Lung microvascular endothelial cell (primary cell): ENCODE data around the gene TNIP1. TPM values are rescaled to one million over a fixed set of nuclear protein-coding genes. Genes with fewer than 3 reads are reported as not detected.

ENCODE experiments used
- DNase-seq, 2 donors: peaks; one replicate each; pipeline versions ENCODE4 v3.0.0 to v3.0.0-alpha.2; 2010; ENCODE audit warnings: low read depth in 2 of 2
- total RNA-seq: library from RNA; depleted of rRNA; stranded (reverse); fragments of >200 nt; gene quantifications from 2 replicates; pipeline ENCODE4 v1.2.1, GENCODE V29; 2014

TNIP1 gene, protein sequence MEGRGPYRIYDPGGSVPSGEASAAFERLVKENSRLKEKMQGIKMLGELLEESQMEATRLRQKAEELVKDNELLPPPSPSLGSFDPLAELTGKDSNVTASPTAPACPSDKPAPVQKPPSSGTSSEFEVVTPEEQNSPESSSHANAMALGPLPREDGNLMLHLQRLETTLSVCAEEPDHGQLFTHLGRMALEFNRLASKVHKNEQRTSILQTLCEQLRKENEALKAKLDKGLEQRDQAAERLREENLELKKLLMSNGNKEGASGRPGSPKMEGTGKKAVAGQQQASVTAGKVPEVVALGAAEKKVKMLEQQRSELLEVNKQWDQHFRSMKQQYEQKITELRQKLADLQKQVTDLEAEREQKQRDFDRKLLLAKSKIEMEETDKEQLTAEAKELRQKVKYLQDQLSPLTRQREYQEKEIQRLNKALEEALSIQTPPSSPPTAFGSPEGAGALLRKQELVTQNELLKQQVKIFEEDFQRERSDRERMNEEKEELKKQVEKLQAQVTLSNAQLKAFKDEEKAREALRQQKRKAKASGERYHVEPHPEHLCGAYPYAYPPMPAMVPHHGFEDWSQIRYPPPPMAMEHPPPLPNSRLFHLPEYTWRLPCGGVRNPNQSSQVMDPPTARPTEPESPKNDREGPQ
- 60.8 and 77.6 TPM in 2 replicates for total RNA-seq

DNA sequence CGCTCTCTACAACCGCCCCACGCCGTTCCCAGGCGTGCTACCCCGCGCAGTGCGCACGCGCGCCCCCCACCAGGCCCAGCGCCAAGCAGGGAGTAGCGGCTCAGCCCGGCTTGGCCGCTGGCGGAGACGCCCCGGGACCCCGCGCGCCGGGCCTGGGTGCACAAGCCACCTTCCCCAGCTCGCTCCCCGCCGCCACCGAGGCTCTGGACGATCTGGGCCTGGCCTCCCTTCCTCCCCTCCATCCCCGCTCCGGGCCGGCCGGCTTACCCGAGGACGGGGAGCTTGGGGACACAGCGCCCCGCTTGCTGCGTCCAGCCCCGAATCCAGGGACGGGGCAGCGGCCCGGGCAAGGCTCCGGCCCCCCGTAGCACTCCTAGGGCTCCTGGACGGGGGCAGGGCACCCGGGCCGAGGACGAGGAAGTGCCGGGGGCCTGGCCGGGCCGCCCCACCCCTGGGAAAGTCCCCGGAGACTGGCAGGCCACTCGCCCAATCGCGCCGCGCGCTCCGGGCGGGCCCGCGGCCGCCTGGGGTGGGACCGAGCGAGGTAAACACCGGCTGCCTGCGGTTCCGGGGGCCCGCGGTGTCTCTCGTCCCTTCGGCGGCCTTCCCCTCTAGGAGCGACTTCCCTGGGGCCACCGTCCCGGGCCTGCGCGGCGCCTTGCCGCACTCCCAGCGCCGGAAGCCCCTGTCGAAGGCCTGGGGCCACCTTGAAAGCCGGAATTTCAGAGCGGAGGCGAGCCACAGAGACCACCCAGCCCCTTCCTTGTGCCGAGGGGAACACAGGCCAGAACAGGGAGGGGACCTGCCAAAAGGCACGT lies at the start of gene TNIP1:
TSS of gene TNIP1 (minus strand) at position 422 of the 818 bp plus-strand sequence. CDS start 15,939 bp downstream, outside the sequence.
- DNase-seq = peak; percentile 95 to 96

DNA sequence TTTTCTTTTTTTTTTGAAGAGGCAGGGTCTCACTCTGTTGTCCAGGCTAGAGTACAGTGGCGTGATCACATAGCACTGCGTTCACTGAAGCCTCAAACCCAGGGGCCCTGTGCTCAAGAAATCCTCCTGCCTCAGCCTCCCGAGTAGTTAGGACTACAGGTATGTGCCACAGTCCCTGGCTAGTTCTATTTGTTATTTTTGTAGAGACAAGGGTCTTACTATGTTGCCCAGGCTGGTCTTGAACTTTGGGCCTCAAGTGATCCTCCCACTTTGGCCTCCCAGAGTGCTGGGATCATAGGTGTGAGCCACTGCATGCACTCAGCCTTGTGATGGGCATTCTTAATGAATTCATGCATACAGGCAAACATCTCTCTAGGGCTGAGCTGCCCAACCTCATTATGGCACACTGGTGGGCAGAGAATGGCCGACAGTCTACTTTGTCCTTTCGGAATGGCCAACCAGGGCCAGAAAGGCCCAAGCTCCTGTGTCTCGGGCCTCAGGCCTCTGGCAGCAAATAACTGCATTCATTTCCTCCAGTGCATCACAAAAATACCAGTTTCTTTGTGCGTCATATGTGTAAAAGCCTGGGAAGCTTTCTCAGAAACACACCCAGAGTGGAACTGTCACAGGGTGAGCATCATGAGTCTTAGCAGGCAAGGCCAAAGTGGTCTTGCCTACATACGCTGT lies 49.5 kb upstream of the TNIP1 start:
- DNase-seq = no peak

DNA sequence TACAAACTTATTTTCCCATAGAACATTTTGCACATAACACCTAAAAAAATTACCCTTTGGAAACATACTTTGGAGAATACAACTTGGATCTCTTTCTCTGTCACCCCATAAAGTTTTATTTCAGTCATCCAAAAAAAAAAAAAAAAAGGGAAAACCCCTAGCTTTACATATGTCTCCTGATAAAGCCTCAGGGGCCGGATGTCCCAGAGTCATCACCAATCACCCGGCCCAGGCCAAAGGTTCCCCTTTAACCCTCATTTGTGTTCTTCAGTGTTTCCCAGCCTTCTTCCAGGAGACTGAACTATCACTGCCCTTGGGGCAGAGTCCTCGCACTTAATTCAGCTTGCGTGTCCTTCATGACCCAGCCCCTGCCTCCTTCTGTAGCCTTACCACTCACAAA lies 48.0 kb upstream of the TNIP1 start:
- no peak for DNase-seq

DNA sequence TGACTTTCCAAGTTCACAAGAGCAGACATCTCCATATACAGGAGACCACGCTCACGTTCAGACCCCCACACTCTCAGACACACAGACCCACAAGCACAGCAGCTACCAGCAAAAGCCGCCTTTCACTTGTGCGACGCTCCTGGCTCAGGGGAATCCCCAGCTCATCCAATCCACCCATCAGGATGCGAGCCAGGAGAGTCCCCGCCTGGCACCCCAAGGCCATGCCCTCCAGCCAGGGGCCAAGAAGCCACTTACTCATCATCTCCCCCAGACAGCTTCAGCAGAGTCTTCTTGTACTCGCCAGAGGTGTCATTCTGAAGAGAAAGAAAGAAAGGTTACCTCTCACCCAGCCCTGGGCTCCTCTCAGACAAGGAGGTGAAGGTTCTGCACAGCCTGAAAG lies 47.1 kb upstream of the TNIP1 start:
- DNase-seq = no peak

DNA sequence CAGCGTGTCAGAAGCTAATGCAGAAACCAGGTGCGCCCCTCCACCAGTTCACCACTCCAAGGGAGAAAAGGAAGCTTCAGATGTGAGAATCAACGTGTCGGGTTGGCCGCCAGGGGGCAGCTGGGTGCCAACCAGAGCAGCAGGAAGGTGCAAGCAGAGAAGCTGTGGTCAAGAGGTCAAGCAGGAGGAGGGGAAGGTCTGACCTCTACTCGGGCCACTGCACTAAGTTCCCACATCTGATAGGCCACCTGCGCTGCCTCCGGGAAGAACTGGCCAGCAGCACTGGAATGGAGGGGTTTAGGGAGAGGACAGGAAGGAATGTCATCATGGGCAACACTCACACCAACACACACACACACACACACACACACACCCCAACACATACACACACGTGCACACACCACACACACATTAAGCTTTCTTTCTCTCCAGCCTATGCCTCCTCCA lies 45.4 kb upstream of the TNIP1 start:
- peak; percentile 67 to 73 for DNase-seq

DNA sequence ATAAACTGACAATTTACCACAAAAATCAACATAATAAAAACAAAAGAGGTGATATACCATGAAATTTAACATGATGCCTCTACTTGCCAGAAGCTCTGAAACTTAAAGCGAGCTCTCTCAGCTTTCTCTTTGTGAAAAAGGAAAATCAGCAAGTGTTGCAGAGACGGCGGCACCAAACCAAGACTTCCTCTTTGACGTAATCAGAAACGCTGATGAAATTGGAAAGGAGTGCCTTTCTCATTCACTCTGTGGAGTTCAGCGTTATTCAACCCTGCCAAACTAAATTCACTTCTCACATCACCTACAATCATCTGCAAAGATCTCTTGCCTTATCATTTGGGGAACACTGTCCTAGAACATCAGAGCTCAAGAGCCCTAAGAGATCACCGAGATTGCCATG lies 44.6 kb upstream of the TNIP1 start:
- no peak for DNase-seq

DNA sequence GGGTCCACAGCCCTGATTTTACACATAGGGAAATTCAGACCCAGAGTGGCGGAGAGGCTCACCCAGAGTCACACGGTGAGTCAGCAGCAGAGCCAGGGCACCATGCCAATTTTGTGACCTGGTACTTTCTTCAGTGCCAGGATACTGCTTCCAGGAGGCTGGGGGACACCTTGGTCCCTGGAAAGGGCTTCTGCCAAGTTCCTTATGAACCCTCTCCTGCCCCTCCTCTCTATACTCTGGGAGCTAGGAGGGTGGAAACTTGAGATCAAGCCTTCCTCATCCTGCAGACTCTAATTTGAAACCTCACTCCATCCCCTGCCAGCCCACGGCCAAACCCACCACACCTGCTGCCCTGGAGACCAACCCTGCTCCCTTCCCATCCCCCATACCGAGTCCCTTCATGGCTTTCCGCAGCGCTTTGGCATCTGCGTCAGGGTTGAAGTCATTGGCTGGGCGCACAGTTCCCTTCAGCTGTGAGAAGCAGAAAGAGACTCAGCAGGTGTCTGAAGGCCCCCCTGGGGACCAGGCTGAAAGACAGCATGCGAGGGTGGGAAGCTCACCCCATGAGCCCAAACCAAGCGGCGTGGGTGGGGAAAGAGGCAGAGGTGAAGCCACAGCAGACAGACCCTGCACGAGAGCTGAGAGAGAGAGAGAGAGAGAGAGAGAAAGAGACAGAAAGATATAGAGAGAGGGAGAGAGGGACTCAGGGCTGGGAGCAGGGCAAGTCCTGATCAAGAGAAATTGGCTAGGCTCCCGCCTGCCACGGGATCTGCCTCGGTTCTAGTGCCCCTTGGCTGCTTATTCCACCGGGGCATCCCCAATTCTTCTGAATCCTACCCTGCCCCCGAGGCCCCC lies 43.3 kb upstream of the TNIP1 start:
- peak; percentile 6 to 55 for DNase-seq

DNA sequence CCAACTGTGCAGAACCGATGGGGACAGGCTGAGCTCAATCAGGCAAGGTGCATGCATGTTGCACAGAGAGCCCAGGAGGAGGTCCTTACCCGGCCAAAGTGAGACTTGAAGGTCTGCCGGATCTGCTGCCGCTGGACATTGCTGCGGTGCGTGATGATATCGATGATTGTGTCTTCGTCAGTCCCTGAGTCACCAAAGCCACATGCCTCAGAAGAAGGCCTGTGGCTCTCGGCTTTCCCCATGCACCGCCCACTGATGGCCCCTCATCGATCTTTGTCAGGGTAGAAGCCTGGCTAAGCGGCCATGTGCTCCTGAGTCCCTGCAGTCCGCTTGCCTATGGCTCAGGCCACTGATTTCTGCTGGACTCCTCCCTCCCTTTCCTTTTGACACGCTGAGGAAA lies 42.0 kb upstream of the TNIP1 start:
- no peak for DNase-seq

DNA sequence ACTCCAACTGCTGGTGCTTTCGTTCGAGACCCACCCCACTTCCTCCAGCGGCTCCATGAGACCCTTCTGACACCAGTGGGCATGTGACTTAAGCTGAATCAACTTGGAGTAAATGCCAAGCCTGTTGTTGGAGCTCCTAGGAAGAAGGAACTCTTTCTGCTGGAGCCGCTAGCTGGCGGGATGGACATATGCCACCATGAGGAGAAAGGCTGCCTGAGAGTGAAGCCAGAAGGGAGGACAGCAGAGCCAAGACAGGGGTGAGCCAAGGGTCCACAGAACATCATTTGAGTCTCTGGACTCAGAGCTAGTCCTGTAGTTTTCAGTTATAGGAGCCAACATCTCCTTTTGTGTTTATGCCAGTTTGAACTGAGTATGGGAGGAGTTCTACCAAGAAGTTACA lies 40.8 kb upstream of the TNIP1 start:
- no peak for DNase-seq

DNA sequence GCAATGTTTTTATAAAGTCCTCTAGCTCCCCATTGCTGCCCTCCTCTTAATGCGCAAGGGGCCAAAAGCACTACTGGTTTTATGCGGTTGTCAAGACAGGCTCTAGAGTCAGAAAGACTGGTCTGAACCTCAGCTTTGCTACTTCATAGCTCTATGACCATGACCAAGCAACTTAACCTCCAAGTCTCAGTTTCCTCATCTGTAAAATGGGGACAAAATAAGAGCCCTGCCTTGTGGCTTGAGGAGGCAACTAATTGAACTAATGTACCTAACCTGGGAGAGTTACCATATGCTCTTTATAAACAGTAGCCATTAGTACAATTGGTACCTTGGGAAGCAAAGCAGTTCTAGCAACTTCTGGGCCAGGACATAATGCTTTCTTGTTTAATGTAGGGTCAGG lies 40.3 kb upstream of the TNIP1 start:
- DNase-seq = no peak

DNA sequence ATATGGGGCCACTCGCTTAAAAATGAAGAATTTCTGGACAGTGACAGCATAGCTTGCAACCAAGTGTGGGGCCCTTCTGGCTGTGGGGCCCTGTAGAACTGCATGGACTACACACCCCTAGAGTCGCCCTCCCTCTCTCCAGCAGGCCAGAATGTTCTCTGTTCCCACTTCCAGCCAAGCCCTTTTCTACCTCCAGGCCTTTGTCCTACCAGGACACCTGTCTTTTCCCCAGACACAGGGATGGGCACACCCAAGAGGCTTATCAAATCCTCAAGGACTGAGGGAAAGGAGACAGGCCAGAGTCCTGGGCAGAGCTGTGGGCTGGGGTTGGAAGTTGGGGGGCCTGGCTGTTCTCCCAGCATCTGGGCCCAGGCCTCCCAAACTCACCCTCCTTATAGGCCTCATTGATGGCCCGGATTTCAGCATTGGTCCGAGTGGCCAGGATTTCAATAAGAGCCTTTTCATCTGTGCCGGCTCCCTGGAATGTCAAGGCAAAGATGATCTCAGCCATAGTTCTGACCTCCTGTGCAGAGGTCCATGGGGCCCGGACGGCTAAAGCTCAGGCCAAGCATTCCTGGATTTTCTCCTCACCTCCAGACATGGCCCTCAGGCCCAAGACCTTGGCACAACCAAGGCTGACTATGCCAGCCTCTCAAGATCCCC lies 38.2 kb upstream of the TNIP1 start:
- no peak for DNase-seq

DNA sequence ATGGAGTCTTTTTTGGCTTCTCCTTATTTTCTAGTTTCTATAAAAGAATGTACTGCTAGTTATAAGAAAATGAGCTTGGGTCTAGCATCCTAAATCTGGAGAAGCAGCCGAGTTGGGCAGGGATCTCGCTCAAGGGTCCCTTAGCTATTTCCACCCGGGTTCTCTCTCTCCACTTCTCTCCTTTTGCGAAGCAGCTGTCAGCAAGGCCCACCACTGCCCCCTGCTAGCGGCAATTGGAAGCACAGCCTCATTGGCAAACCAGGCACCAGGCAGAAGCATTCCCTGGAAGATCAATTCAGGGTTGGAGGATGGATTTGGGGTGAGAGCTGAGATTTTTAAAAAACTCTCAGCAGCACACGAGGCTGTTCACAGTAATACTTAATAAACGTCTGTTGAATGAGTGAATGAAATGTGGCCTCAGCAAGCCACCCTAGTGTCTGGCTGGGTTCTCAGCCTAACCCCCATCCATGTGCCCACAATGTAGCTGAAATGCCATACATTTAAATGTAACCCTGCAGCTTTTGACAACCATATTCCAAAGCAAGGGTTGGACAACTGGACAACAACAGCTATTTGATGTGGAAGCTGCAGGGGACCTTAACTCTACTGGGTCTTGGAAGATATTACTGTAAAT lies 34.6 kb upstream of the TNIP1 start:
- peak; percentile 65 to 72 for DNase-seq

DNA sequence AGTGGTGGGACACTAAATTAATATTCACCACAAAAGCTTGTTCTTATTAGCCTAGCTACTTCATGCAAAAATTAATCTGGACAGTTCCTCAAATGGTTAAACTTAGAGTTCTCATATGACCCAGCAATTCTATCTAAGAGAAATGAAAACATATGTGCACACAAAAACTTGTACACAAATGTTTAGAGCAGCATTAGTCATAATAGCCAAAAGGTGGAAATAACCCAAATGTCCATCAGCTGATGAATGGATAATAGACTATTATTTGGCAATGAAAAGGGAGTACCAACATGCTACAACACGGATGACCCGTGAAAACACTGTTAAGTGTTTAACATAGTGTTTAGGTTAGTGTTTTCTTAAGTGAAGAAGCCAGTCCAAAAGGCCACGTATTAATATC lies 32.8 kb upstream of the TNIP1 start:
- no peak for DNase-seq

DNA sequence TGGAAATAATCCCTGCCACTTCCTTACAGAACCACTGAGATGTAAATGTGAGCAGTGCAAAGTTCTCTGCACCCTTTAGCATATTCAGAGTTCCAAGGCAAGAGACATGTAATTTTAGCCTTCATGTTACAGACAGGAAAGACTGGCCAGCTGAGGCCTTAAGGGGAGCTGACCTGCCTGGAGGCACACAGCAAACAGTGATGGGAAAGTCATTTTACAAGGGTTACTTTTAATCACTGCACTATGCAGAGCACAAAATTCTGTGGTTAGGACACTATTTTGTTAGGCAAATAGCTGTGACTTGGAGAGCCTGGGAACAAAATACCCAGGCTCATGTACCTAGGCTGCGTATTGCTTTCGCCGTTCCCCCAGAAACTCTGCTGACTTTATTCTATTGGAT lies 30.2 kb upstream of the TNIP1 start:
- no peak for DNase-seq

DNA sequence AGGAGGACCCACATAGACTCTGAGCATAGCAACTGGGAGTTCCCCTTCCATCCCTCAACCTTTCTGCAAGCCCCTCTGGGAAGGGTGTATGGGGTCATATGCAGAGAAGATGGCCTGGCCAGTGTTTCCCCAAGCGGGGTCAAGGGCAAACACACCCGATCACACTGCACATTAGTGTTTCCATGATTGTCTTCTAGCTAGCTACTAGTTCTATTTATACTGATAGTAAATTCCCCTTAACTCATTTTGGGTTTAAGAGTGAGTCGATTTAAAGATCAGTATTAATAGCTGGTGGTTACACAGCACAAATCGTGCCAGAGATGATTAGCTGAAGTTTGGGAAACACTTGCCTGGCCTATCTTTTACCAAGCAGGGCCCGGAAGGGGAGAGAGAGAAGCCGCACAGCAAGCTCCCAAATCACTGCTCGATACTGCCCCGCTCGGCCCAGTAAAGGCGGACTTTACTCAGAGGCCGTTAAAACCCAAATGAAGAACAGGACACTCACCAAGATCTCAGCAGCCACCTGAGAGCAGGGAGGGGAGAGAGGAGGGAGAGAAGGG lies 29.4 kb upstream of the TNIP1 start:
- no peak for DNase-seq

DNA sequence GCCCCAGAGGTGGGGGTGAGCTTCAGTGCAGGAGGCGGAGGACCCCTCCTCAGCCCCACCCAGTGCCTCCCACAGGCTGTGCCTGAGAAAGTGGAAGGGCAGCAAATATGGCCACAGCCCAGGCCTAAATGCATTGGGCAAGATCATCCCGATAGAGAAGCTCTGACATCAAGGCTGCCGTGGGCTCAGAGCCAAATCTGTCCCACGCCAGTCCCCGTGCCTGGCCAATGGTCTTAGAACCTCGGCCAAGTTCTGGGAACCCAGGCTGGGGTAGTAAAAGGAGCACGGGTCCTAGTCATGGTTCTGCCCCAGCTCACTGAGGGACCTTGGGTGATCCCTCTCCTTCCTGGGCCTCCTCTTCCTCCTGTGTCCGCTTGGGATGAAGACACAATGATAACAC lies 27.7 kb upstream of the TNIP1 start:
- DNase-seq = peak in 1 of 2 donors; percentile 33

DNA sequence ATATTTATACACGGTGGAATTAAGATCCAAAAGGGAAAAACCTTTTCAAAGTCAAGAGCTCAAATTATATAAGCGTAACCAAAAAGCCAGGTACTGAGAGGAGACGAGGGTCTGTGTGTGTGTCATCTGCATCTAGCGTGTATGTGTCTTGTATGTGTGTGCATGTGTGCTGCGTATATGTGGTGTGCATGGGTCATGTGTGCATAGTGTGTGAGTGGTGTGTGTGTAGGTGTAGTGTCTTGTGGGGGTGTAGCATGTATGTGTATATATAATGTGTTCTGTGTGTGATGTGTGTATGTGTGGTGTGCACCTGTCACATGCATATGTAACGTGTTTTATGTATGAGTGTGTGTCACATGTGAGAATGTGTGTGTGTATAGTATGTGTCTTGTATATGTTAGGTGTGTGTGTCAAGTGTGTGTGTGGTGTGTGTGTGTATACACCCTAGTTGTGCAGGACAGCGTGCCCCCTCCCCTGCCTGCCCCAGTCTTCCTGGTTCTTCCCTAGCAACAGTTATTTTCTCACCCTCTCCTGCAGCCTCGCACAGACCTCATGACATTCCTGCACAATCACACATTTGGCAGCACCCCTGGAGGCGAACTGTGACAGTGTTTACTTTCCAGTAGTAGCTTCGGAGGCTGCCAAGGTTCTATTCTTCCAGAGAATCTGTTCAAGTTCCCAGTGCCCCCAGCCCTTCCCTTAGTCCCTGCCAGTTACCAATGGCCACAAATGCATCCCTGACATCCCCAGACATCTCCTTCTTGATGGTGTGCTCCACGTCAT lies 27.1 kb upstream of the TNIP1 start:
- DNase-seq = peak; percentile 18 to 80

DNA sequence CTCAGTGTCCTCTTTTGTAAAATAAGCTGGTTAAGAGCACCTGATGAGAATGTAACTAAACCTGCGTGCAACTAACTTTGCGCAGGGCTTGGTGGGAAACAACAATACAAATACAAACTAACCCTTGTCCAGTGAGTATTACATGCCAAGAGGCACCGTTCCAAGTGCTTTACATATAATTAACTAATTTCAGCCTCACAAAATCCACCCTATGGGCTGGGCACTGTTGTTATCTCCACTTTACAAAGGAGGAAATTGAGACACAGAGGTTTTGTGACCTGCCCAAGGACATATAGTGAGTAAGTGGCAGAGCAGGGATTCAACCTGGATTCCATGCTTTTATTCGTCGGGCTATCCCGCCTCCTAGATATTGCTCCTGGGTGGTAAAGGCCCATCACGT lies 26.2 kb upstream of the TNIP1 start:
- DNase-seq = no peak

DNA sequence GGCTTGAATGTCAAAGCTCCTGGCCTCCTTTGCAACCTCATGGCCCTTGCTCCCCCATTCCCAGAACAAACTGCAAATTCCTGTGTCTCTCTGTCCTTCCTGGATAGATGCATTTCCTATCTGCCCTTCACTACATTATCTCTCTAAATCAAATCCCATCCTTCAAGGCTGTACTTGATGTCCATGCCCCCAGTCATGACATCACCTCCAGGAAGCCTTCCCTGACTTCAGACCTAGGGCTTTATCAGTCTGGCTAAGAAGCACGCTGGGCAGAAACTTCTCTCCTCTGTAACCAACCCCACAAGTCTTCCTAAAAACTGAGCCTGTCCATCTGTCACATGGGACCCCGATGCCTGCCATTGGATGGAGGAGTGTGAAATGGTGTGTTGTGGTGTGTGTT lies 25.7 kb upstream of the TNIP1 start:
- no peak for DNase-seq
